ENCODE results near the gene POLA2.

The POLA2 gene

GRCh38 chr11:65334696-65335295 lies 73.0 kb downstream of the POLA2 start:
- DNase-seq (ENCODE audit: low read depth in 2 of 2) = no peak

GRCh38 chr11:65338676-65339075 lies 76.9 kb downstream of the POLA2 start:
- DNase-seq (ENCODE audit: low read depth in 2 of 2) = no peak

- no peak for DNase-seq (ENCODE audit: low read depth in 2 of 2)
These were observed 78.5 kb downstream of the POLA2 start for GRCh38 chr11:65340226-65340625.

- DNase-seq (ENCODE audit: low read depth in 2 of 2) = no peak
These were observed 80.1 kb downstream of the POLA2 start for GRCh38 chr11:65341856-65342255.

Data from activated CD4-positive, alpha-beta T cell treated with anti-CD3 and anti-CD28 coated beads for 24 hours (primary cell).